ENCODE measurements around the gene OR2B6.

GRCh38 chr6:28002161-28002560, 45.1 kb downstream of the OR2B6 start:
- TF ChIP-seq CTCF (IDR thresholded peaks at IDR 0.05), result no peak
- no peak for TF ChIP-seq POLR2AphosphoS5 (IDR thresholded peaks at IDR 0.05)
- TF ChIP-seq POLR2A (IDR thresholded peaks at IDR 0.05), result no peak

Data from sigmoid colon (tissue), 4 donors.